ENCODE results near the gene STYXL1. TPM values are rescaled to one million over a fixed set of nuclear protein-coding genes. Genes with fewer than 3 reads are reported as not detected.
A peak's percentile ranks its signal among the peaks of the same experiment; 100 is the strongest.
"Not testable (repeated sequence)": the region's sequence is repeated elsewhere in the genome, so short reads cannot be mapped to it uniquely, and the experiment has no call there.

Gene STYXL1
- total RNA-seq, 4 donors from 2014 or later: 10.0 to 31.5 (median 17.3) TPM

- ATAC-seq (no peak), DNase-seq (peak in 1 of 2 donors; percentile 9)
- no peak for TF ChIP-seq CTCF (IDR thresholded peaks at IDR 0.05 in 4 of 5, conservative IDR thresholded peaks at IDR 0.05 in 1 of 5)
- no peak for TF ChIP-seq POLR2A (IDR thresholded peaks at IDR 0.05)
- peaks cover 3 to 4% of the 10 kb centered on the region in 2 donors for H3K4me1 ChIP-seq
- no peak overlapping the region for H3K27ac ChIP-seq
- no peak overlapping the region for H3K4me3 ChIP-seq
- in situ Hi-C loops (cut with MboI; ENCODE audit: low sequenced_read_pairs in 4 of 4) (loop anchor here in 3 of 4 donors (5.0 kb wide), 3 partner anchors 151 to 161 kb away; no protein-coding TSS in a partner anchor), intact Hi-C loops (cut with DNase I; ENCODE audit: low total_unique reads) (no loop called here)
- peaks cover 0 to 11% of the 10 kb centered on the region in 2 donors for H3K36me3 ChIP-seq
- H3K27me3 ChIP-seq: no peaks in the 10 kb centered on the region
- no peaks in the 10 kb centered on the region for H3K9me3 ChIP-seq
Measured at GRCh38 chr7:76023002-76023401, 24.8 kb downstream of the STYXL1 start.

GRCh38 chr7:76022026-76022780, 25.6 kb downstream of the STYXL1 start:
- H3K27me3 ChIP-seq: no peaks in the 10 kb centered on the region
- ATAC-seq (no peak), DNase-seq (no peak)
- H3K9me3 ChIP-seq: no peaks in the 10 kb centered on the region
- in situ Hi-C loops (cut with MboI; ENCODE audit: low sequenced_read_pairs in 4 of 4): loop anchor here in 3 of 4 donors (5.0 kb wide), 3 partner anchors 150 to 160 kb away; no protein-coding TSS in a partner anchor
- peaks cover 0 to 11% of the 10 kb centered on the region in 2 donors for H3K36me3 ChIP-seq
- no peak for TF ChIP-seq CTCF (IDR thresholded peaks at IDR 0.05 in 4 of 5, conservative IDR thresholded peaks at IDR 0.05 in 1 of 5)
- TF ChIP-seq POLR2A (IDR thresholded peaks at IDR 0.05): no peak
- H3K4me1 ChIP-seq: peaks cover 3 to 4% of the 10 kb centered on the region in 2 donors
- no peak overlapping the region for H3K27ac ChIP-seq
- intact Hi-C loops (cut with DNase I; ENCODE audit: low total_unique reads): no loop called here
- H3K4me3 ChIP-seq: no peak overlapping the region

GRCh38 chr7:76020031-76020714, 27.6 kb downstream of the STYXL1 start:
- in situ Hi-C loops (cut with MboI; ENCODE audit: low sequenced_read_pairs in 4 of 4): loop anchor here in 3 of 4 donors (5.0 kb wide), 3 partner anchors 148 to 158 kb away; no protein-coding TSS in a partner anchor
- H3K36me3 ChIP-seq: peaks cover 0 to 11% of the 10 kb centered on the region in 2 donors
- peak; percentile 48 to 69 for DNase-seq
- peaks cover 3 to 4% of the 10 kb centered on the region in 2 donors for H3K4me1 ChIP-seq
- peak; percentile 78 to 90 for ATAC-seq
- TF ChIP-seq POLR2A (IDR thresholded peaks at IDR 0.05) (no peak), CTCF (IDR thresholded peaks at IDR 0.05 in 4 of 5, conservative IDR thresholded peaks at IDR 0.05 in 1 of 5) (peak; percentile 80 to 95 (median 93))
- no peaks in the 10 kb centered on the region for H3K9me3 ChIP-seq
- H3K27ac ChIP-seq: no peak overlapping the region
- H3K4me3 ChIP-seq: no peak overlapping the region
- H3K27me3 ChIP-seq: no peaks in the 10 kb centered on the region
- intact Hi-C loops (cut with DNase I; ENCODE audit: low total_unique reads): loop anchor here (1.0 kb wide), 1 partner anchor 154 kb away; no protein-coding TSS in a partner anchor

- DNase-seq; H3K4me3 ChIP-seq; H3K9me3 ChIP-seq; ATAC-seq; intact Hi-C loops (cut with DNase I; ENCODE audit: low total_unique reads); H3K4me1 ChIP-seq; H3K27me3 ChIP-seq; H3K27ac ChIP-seq: not testable (repeated sequence)
- peaks cover 0 to 11% of the 10 kb centered on the region in 2 donors for H3K36me3 ChIP-seq
- in situ Hi-C loops (cut with MboI; ENCODE audit: low sequenced_read_pairs in 4 of 4): loop anchor here in 1 of 4 donors (5.0 kb wide), 1 partner anchor 151 kb away; no protein-coding TSS in a partner anchor
Measured at GRCh38 chr7:76018520-76018919, 29.3 kb downstream of the STYXL1 start.

Data from gastrocnemius medialis (tissue), 4 donors.